ENCODE results near the gene COLQ.

COLQ gene

GRCh38 chr3:15453501-15453900 is 68.0 kb downstream of the COLQ start:
- no peak for DNase-seq

- DNase-seq = no peak
Measured at GRCh38 chr3:15452961-15453360, 68.5 kb downstream of the COLQ start.

DNA sequence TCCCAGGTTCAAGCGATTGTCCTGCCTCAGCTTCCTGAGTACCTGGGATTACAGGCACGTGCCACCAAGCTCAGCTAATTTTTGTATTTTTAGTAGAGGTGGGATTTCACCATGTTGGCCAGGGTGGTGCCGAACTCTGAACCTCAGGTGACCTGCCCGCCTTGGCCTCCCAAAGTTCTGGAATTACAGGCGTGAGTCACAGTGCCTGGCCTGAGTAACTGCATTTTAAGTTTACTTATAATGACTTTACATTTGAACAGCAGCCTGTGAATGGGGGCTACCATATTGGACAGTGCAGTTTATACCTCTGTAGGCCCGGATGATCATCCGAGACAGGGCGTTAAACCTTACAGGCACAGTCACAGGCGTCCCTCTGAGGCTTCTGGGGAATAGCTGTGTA is 69.3 kb downstream of the COLQ start:
- no peak for DNase-seq

DNA sequence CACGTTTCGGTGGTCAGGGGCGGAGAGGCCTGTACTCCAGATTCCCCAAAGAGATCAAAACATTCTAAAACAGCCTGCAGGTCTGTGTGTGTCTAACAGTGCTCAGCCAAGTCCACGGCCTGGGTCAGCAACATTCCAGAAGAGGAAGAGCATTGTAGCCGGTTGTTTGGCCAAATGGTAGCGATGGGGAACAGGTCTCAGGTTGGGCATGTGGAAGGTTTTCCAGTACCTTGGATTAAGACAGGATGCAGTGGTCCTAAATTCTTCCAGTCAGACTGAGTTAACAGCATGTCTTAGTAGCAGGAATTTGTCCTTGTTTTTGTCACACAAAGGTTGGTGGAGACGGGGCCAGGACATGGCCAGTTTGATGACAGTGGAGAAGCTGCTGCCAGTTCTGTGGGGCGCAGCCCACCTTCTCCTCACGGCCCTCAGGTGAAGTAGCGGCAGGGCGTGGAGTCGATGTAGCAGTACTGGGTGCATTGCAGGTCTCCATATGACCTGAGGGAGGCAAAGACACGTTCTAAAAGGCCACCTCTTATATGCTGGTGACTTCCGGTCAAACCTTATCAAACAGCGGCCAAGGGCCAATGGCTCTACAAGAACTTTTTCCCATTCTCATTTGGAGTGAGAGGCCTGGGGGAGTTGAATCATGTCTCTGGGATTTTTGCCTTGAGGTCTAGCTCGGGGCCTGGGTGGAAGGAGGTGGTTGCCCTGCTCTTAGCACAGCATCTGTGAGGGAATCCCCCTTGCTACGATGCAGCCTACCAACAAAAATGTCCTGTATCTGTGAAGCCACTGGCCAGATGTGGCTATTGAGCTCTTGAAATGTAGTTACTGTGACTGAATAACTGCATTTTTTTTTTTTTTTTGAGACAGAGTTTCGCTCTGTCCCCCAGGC is 70.0 kb downstream of the COLQ start:
- DNase-seq = no peak

DNA sequence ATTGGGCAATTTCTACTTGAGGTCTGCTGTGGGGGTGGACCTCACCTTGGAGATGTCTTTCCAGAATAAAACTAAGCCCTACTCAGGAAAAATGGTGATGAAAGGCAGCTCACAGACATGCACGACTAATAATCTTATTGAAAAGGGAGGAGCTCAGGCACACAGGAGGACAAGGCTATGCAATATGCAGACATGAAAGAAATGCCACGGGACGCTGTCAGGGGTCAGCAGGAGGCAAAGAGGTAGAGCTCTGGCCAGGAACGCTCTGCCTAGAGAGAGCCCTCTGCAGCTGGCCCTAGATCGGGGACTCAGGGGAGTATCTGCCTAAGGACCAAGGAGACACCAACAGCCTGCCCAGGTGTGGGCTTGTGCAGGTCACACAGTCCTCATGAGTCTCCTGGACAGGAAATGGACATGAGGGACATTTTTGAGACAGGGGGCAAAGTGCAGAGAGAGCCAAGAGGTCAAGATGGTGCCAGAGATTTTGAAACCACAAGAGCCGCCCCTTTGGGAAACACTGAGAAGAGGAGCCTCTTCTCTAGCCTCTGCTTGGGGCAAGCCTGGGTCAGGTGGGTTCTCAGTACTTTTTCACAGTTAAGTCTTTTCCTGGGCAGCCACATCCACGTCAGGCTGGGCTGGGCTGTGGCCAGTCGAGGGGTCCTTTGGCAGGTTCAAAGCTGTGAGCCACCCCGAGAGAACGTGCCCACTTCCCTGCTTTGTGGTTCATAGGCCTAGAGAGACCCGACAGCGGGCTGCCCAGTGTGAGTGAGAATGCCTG is 70.9 kb downstream of the COLQ start:
- no peak for DNase-seq

GRCh38 chr3:15449489-15450224 is 71.8 kb downstream of the COLQ start:
- DNase-seq = no peak

GRCh38 chr3:15443826-15444524 is 77.5 kb downstream of the COLQ start:
- DNase-seq = no peak

DNA sequence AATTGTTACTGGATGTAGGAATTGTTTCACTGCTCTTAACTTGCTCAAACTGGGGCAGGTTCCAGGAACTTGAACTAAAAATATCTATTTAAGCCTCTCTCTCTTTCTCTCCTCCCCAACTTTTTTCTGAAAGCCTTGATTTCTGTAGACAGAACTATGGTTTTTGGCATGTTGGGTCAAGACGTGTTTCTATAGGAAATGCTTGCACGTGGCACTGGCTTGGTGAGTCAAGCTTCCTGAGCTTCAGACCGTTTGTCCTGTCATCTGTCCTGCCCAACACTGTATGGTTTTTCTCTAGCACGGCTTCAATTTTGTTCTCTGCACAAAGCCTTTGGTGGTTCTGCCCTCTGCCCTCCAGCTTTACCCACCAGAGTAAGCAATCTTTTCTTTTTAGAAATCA is 80.6 kb downstream of the COLQ start:
- peak; percentile 34 for DNase-seq

- no peak for DNase-seq
Measured at GRCh38 chr3:15439476-15439875, 82.0 kb downstream of the COLQ start.

DNA sequence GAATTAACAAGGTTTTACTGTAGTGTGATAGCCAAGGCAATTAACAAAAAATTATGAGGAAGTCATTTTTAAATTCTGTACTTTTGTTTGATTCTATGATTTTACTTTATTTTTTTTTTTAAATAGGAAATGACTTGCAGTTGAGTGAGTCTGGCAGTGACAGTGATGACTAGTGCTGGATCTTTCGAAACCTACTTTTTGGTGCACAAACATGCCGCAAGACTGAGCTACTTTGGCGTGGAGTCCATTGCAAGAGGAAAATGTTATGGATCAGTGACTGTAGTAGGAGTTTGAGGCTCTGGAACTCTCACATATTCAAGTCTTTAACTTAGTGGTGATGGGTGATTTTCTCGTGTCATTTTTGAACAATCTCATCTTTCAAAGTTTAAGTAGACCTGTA is 82.5 kb downstream of the COLQ start:
- DNase-seq = peak; percentile 14

DNA sequence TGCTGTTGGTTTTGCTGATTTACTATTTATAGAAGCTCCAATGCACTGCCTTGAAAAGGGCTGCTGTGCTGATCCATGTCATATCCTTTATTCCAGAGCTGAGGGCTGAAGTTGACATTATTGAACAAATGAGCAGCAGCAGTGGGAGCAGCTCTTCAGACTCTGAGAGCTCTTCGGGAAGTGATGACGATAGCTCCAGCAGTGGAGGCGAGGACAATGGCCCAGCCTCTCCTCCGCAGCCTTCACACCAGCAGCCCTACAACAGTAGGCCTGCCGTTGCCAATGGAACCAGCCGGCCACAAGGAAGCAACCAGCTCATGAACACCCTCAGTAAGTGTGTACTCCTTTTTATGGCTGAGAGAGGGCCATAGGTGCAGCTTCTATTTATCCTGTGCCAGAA is 85.3 kb downstream of the COLQ start:
- no peak for DNase-seq

DNA sequence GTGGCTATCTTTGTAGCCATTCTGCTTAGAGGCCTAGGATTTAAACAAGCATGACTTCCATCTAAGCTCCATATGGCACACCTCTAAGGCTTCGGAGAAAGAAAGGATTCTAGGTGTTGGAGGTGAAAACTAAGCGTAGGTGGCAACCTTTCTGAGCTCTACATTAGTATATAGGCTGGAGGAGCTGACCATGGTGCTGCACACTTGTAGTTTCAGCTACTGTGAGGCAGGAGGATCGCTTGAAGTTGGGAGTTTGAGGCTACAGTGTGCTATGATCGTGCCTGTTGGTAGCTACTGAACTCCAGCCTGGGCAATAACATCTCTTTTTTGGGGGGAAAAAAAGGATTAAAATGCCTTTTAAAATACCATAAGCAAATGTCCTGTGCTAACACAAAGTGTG is 86.8 kb downstream of the COLQ start:
- DNase-seq = peak; percentile 38

- no peak for DNase-seq
Measured at GRCh38 chr3:15433531-15433930, 88.0 kb downstream of the COLQ start.

GRCh38 chr3:15431256-15431837 is 90.2 kb downstream of the COLQ start:
- DNase-seq = no peak

DNA sequence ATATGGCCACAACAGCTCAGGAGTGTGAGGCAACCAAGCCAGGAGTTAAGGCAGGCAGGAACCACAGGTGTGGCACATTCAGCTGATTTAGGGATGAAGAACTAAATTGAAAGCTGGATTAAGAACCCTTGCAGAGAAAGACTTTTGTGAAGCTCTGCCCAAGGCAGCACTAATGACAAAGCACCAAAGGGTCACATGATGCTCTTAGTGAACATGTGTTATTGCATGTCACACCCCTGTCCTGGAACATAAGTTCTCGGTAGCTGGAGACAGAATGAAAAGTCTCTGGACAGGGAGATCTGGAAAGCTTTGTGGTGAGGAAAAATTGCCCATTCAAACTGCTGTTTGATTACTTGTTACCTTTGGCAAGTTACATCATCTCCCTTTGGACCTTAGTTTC is 90.9 kb downstream of the COLQ start:
- DNase-seq = no peak

- DNase-seq = no peak
Measured at GRCh38 chr3:15429080-15429479, 92.4 kb downstream of the COLQ start.

- DNase-seq = peak; percentile 44
Measured at GRCh38 chr3:15428539-15428938, 93.0 kb downstream of the COLQ start.

DNA sequence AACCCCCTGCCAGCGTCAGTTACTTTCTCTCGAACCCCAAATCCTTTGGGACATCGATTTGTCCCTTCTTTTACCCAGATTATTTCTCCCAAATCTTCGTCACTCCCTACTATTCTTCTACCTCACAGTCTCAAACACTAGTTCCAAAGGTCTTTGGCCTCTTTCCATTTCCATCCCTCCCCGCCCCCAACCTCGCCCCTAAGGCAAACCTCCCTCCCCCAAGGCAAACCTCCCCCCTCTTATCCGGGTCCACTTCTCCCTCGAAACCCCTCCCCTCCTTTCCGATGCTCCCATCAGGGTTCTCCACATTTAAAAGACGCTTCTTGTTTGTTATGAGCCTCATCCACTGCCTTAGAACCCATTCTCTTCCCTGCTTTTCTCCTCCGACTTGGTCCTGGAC is 93.5 kb downstream of the COLQ start:
- peak; percentile 32 for DNase-seq

DNA sequence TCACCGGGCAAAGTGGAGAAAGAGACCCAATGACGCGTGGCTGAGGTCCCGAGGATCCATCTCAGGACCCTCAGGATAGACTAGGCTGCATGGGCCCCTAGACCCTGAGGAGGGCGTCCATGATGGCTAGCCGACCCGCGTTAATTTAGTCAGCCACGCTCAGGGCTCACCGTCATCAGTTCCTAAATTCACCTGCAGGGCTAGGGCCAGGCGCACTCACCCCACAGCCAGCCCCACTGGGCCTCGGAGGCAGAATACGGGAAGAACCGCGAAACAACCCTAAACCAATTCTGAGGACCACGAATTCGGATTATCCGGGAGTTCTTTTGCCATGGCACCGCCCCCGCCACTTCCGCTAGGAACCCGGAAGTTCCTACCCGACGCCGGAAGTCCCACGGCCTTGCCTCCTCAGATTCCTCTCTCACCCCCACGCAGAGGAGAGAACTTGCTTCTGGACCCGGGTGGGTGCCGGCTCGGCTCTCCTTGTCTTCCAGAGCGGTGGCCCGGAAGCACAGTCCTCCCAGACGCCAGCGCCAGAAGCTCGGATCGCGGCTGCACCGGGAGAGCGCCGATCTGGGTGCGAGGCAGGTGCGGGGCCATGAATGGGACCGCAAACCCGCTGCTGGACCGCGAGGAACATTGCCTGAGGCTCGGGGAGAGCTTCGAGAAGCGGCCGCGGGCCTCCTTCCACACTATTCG is 94.2 kb downstream of the COLQ start, which contains the start of the genes EAF1 and METTL6:
Gene EAF1, plus strand, starts transcription at position 417 of the 699 bp plus-strand sequence. Its CDS starts 182 bp downstream, at position 599.
Gene METTL6, minus strand, starts transcription at position 363 of the 699 bp plus-strand sequence. CDS start 1,033 bp downstream, outside the sequence.
- DNase-seq = peak; percentile 94

DNA sequence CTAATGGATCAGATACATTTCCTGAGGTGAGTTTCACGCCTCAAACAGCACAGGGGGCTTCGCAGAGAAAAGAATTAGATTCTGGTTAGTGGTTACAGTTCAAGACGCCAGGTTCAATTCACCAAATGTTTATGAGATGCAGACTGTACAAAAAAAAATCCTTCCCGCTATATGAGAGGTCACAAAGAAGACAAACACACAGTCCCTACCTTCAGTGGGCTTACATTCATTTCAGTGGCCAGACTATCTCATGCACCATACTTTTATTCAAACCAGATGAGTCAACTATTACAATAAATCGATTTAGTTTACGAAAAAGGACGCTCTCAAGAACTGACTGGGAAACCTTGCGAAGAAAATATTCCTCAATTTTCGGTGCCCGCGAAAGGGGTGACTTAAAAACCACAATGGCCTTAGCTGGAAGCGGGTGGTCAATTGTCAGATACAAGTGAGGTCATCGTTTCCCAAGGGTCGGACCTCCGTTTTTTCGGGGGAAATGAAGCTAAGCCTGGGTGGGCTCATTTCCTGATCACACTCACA is 94.9 kb downstream of the COLQ start:
- DNase-seq = peak; percentile 16

DNA sequence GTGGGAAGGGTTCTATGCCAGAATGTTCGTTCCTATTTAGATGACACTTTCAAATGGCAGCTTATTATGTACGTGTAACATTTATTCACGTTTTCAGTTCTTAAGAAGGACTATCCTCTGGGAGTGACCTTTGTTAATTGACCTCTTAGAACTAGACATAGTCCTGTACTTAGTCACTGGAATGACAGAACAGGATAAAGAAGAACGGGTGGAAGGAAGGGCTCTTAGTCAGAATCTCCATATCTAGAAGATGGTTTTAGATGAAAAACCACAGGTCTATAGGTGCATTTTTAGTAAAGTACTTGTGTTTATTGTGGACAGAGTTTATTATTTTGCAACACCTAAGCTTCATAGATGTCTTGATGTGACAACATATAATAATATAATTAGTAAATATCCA is 100.6 kb downstream of the COLQ start:
- DNase-seq = no peak
